ENCODE measurements around the gene FN1.

FN1 gene

GRCh38 chr2:215324811-215325210 lies 111.1 kb downstream of the FN1 start:
- no peak for DNase-seq

DNA sequence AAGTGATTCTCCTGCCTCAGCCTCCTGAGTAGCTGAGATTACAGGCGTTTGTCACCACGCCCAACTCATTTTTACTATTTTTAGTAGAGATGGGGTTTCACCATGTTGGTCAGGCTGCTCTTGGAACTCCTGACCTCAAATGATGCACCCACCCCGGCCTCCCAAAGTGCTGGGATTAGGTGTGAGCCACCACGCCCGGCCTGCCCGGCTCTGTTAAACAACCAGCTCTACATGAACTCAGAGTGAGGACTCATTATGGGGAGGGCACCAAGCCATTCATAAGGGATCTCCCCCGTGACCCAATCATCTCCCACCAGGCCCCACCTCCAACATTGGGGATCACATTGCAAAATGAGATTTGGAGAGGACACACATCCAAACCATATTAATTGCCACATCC lies 115.2 kb downstream of the FN1 start:
- no peak for DNase-seq

DNA sequence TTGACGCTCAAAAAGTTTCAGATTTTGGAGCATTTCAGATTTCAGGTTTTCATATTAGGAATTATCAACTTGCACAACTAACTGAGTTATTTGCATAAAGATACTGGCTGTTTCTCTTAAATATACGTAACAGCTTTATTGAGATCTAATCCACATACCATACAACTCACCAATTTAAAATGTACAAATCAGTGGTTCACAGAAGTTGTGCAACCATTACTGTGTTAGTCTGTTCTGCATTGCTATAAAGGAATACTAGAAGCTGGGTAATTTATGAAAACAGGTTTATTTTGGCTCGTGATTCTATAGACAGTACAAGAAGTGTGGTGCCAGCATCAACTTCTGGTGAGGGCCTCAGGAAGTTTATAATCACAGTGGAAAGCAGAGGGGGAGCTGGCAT lies 115.8 kb downstream of the FN1 start:
- DNase-seq, result no peak

- no peak for DNase-seq
Observed at GRCh38 chr2:215319500-215319899, 116.4 kb downstream of the FN1 start.

GRCh38 chr2:215316336-215316735 lies 119.5 kb downstream of the FN1 start:
- no peak for DNase-seq

DNA sequence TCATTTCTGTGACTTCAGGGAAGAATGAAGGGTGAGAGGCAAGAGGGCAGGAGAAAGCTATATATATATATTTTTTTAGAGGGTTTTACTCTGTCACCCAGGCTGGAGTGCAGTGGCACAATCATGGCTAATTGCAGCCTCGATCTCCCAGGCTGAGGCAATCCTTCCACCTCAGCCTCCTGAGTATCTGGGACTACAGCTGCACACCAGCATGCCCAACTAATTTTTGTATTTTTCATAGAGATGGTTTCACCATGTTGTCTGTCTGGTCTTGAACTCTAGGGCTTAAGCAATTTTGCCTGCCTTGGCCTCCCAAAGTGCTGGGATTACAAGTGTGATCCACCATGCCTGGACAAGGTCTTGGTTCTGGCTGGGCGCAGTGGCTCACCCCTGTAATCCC lies 120.6 kb downstream of the FN1 start:
- no peak for DNase-seq

GRCh38 chr2:215314896-215315295 lies 121.0 kb downstream of the FN1 start:
- DNase-seq, result no peak

DNA sequence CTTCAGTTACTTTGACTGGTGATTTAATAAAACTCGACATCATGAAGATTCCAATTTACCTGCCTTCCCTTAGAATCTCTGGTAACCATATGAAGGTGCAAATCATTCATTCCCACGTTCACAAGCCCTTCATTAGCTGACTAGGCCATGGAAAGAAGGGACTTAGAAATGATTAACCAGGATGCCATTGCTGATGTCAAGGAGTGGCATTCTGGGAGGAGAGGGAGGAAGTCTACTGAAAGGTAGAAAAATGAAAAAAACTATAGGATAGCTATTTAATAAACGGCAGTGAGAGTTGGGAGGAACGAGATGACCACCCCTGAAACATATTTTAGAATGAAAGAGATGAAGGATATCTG lies 122.6 kb downstream of the FN1 start:
- DNase-seq, result no peak

GRCh38 chr2:215311625-215312396 lies 124.1 kb downstream of the FN1 start, which contains the start of gene ATIC:
ATIC (plus strand) TSS chr2:215312059; CDS start chr2:215312143, 84 bp downstream.
- DNase-seq, result peak; percentile 93

GRCh38 chr2:215311259-215311624 lies 124.6 kb downstream of the FN1 start:
- peak; percentile 17 for DNase-seq
